SK-N-SH treated with all-trans-retinoic acid at 6 μM for 48 hours (cell line): ENCODE measurements around the gene ZBTB46.

ENCODE experiments used
- ATAC-seq: fragments of 200-7000 bp; cut with Tn5 transposase; 3 replicates; pipeline ENCODE4 v1.9.1; 2020; ENCODE audit warnings: mild to moderate bottlenecking, moderate library complexity
- ARNTL ChIP-seq: fragments of 450-650 bp; formaldehyde crosslinking; IDR thresholded peaks from 2 replicates; pipeline ENCODE4 v1.5.0; 2020; ENCODE audit warnings: low read depth, mild to moderate bottlenecking, moderate library complexity, borderline replicate concordance
- BACH2 ChIP-seq: fragments of 250-450 bp; sonication (Bioruptor Pico); IDR thresholded peaks from 2 replicates; pipeline ENCODE4 v1.9.0; 2021; ENCODE audit warnings: mild to moderate bottlenecking, borderline replicate concordance
- CSDC2 ChIP-seq: fragments of 250-450 bp; sonication (Bioruptor Pico); IDR thresholded peaks from 2 replicates; pipeline ENCODE4 v1.5.0; 2020; ENCODE audit warnings: mild to moderate bottlenecking, moderate library complexity
- ESRRG ChIP-seq: fragments of 250-450 bp; sonication (Bioruptor Pico); IDR thresholded peaks from 2 replicates; pipeline ENCODE4 v1.6.1; 2021; ENCODE audit warnings: mild to moderate bottlenecking
- GLIS3 ChIP-seq: fragments of 250-450 bp; sonication (Bioruptor Pico); IDR thresholded peaks from 2 replicates; pipeline ENCODE4 v1.5.0; 2020; ENCODE audit warnings: mild to moderate bottlenecking, moderate library complexity
- ISL1 ChIP-seq: fragments of 250-450 bp; sonication (Bioruptor Pico); IDR thresholded peaks from 2 replicates; pipeline ENCODE4 v2.1.2; 2022; ENCODE audit warnings: mild to moderate bottlenecking, moderate library complexity
- OSR1 ChIP-seq: fragments of 250-450 bp; sonication (Bioruptor Pico); IDR thresholded peaks from 2 replicates; pipeline ENCODE4 v1.8.0; 2022; ENCODE audit warnings: moderate library complexity, mild to moderate bottlenecking, inconsistent platforms
- POU6F1 ChIP-seq: fragments of 250-450 bp; sonication (Bioruptor Pico); IDR thresholded peaks from 2 replicates; pipeline ENCODE4 v1.8.0; 2021; ENCODE audit warnings: low read depth, mild to moderate bottlenecking, moderate library complexity, borderline replicate concordance
- PPARA ChIP-seq: fragments of 250-450 bp; sonication (Bioruptor Pico); IDR thresholded peaks from 2 replicates; pipeline ENCODE4 v1.5.0; 2020; ENCODE audit warnings: mild to moderate bottlenecking, borderline replicate concordance
- RARB ChIP-seq: fragments of 250-450 bp; sonication (Bioruptor Pico); IDR thresholded peaks from 2 replicates; pipeline ENCODE4 v1.8.0; 2021; ENCODE audit warnings: mild to moderate bottlenecking, moderate library complexity
- SNAI2 ChIP-seq: fragments of 250-450 bp; sonication (Bioruptor Pico); IDR thresholded peaks from 2 replicates; pipeline ENCODE4 v1.5.0; 2020; ENCODE audit warnings: mild to moderate bottlenecking, moderate library complexity
- TCF4 ChIP-seq: fragments of 250-450 bp; sonication (Bioruptor Pico); IDR thresholded peaks from 2 replicates; pipeline ENCODE4 v1.8.0; 2021; ENCODE audit warnings: mild to moderate bottlenecking, moderate library complexity, borderline replicate concordance
- ZC3H10 ChIP-seq: fragments of 250-450 bp; sonication (Bioruptor Pico); IDR thresholded peaks from 2 replicates; pipeline ENCODE4 v1.5.1; 2021; ENCODE audit warnings: mild to moderate bottlenecking, moderate library complexity
- ZFP3 ChIP-seq: fragments of 250-450 bp; sonication (Bioruptor Pico); IDR thresholded peaks from 2 replicates; pipeline ENCODE4 v1.5.0; 2020; ENCODE audit warnings: mild to moderate bottlenecking, moderate library complexity
- ZFP30 ChIP-seq: fragments of 450-650 bp; formaldehyde crosslinking; IDR thresholded peaks from 2 replicates; pipeline ENCODE4 v1.5.0; 2022; ENCODE audit warnings: mild to moderate bottlenecking, moderate library complexity
- ZNF565 ChIP-seq: fragments of 450-650 bp; formaldehyde crosslinking; conservative IDR thresholded peaks from 2 replicates; pipeline ENCODE4 v1.5.0; 2020; ENCODE audit warnings: low read depth, mild to moderate bottlenecking, moderate library complexity
- ZNF70 ChIP-seq: fragments of 450-650 bp; formaldehyde crosslinking; IDR thresholded peaks from 2 replicates; pipeline ENCODE4 v1.5.0; 2020; ENCODE audit warnings: mild to moderate bottlenecking, moderate library complexity
- ZNF8 ChIP-seq: fragments of 450-650 bp; formaldehyde crosslinking; IDR thresholded peaks from 2 replicates; pipeline ENCODE4 v1.5.0; 2020; ENCODE audit warnings: mild to moderate bottlenecking, moderate library complexity
- TF ChIP-seq, protein P1 (sequence below): fragments of 250-450 bp; sonication (Bioruptor Pico); IDR thresholded peaks from 2 replicates; pipeline ENCODE4 v1.5.1; 2021; ENCODE audit warnings: mild to moderate bottlenecking, moderate library complexity
- TF ChIP-seq, protein P2 (sequence below): fragments of 250-450 bp; sonication (Bioruptor Pico); IDR thresholded peaks from 2 replicates; pipeline ENCODE4 v1.5.0; 2020; ENCODE audit warnings: mild to moderate bottlenecking, moderate library complexity
- TF ChIP-seq, protein P3 (sequence below): fragments of 250-450 bp; sonication (Bioruptor Pico); IDR thresholded peaks from 2 replicates; pipeline ENCODE4 v1.8.0; 2020; ENCODE audit warnings: mild to moderate bottlenecking, moderate library complexity, borderline replicate concordance

The ZBTB46 gene

DNA sequence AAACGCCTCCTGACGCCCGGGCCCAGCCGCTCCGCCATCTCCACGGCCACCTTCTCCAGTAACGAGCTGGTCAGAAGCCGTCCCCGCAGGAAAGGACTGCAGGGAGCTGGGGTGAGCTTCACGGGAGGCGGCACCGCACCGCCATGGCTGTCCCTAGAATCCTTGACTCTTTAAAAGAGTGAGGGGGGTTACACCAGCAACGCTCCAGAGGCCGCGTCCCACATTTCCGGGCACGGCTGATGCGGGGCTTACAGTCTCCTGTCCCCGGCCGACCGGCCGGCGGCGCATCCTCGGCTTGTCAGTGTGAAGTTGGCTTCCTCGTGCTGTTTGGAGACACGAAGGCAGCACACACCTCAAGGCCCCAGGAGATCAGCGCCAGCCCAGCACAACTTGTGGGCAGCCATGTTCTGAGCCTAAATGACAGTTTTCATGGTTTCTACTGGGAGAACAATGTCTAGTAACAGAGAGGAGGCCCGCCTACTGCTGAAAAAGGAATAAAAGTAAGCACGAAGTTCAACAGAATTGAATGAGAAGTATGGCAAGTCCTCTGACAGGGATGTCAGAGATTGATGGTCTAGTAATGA lies 61.1 kb downstream of the ZBTB46 start:
- no peak for ATAC-seq
- TF ChIP-seq ESRRG (CRISPR knock-in tag): no peak
- no peak for TF ChIP-seq ARNTL (CRISPR knock-in tag)
- TF ChIP-seq TCF4: no peak
- TF ChIP-seq, protein P1, sequence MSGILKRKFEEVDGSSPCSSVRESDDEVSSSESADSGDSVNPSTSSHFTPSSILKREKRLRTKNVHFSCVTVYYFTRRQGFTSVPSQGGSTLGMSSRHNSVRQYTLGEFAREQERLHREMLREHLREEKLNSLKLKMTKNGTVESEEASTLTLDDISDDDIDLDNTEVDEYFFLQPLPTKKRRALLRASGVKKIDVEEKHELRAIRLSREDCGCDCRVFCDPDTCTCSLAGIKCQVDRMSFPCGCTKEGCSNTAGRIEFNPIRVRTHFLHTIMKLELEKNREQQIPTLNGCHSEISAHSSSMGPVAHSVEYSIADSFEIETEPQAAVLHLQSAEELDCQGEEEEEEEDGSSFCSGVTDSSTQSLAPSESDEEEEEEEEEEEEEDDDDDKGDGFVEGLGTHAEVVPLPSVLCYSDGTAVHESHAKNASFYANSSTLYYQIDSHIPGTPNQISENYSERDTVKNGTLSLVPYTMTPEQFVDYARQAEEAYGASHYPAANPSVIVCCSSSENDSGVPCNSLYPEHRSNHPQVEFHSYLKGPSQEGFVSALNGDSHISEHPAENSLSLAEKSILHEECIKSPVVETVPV (CRISPR knock-in tag): no peak
- no peak for TF ChIP-seq PPARA
- TF ChIP-seq ZNF565: no peak
- TF ChIP-seq ZFP30 (CRISPR knock-in tag): no peak
- TF ChIP-seq ISL1 (CRISPR knock-in tag): no peak
- no peak for TF ChIP-seq CSDC2 (CRISPR knock-in tag)
- no peak for TF ChIP-seq SNAI2 (CRISPR knock-in tag)
- TF ChIP-seq GLIS3: no peak
- TF ChIP-seq BACH2 (CRISPR knock-in tag): no peak
- TF ChIP-seq, protein P2, sequence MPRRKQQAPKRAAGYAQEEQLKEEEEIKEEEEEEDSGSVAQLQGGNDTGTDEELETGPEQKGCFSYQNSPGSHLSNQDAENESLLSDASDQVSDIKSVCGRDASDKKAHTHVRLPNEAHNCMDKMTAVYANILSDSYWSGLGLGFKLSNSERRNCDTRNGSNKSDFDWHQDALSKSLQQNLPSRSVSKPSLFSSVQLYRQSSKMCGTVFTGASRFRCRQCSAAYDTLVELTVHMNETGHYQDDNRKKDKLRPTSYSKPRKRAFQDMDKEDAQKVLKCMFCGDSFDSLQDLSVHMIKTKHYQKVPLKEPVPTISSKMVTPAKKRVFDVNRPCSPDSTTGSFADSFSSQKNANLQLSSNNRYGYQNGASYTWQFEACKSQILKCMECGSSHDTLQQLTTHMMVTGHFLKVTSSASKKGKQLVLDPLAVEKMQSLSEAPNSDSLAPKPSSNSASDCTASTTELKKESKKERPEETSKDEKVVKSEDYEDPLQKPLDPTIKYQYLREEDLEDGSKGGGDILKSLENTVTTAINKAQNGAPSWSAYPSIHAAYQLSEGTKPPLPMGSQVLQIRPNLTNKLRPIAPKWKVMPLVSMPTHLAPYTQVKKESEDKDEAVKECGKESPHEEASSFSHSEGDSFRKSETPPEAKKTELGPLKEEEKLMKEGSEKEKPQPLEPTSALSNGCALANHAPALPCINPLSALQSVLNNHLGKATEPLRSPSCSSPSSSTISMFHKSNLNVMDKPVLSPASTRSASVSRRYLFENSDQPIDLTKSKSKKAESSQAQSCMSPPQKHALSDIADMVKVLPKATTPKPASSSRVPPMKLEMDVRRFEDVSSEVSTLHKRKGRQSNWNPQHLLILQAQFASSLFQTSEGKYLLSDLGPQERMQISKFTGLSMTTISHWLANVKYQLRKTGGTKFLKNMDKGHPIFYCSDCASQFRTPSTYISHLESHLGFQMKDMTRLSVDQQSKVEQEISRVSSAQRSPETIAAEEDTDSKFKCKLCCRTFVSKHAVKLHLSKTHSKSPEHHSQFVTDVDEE (CRISPR knock-in tag): no peak
- TF ChIP-seq, all 23 proteins: peak for 0

DNA sequence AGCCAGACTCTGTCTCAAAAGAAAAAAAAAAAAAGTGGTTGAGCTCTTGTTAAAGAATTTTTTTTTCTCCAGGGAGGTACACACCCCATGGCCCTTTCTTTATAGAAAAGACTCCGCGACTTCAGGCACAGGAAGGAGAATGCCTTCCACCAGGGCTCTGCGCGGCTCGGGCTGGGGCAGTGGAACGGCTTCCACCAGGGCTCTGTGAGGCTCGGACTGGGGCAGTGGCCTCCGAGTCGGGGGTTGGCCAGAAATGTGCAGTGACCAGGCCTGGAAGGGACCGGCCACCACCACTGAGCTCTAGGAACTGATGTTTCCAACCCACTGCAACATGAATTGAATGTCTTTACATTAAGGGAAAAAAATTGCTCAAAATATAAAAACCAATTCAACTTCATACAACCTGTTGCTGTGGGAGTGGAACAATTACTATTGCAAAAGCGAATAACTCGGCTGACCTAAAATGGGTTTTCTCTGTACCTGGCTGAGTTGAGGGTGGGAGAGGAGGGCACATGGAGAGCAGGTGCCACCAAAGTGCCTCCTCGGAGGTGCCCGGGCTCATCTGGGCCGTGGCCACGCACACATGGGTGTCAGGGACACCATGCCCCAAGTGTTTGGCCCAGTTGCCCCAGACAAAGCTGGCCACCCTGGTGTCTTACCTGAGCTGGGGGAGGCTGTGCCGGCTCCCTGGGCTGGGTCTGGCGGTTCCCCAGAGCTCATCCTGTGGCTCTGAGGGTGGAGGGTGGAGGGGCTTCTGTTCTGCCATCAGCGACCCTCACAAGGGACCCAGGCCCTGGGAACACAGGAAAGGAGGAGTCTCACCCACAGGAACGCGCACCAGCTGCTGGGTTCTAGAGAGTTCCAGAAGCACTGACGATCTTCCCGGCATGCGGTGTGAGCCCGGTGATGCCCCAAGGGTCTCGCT lies 62.2 kb downstream of the ZBTB46 start:
- TF ChIP-seq ZNF565 (no peak), TCF4 (no peak), OSR1 (CRISPR knock-in tag) (no peak), GLIS3 (no peak)
- TF ChIP-seq, protein P2 (CRISPR knock-in tag): no peak
- TF ChIP-seq, protein P3, sequence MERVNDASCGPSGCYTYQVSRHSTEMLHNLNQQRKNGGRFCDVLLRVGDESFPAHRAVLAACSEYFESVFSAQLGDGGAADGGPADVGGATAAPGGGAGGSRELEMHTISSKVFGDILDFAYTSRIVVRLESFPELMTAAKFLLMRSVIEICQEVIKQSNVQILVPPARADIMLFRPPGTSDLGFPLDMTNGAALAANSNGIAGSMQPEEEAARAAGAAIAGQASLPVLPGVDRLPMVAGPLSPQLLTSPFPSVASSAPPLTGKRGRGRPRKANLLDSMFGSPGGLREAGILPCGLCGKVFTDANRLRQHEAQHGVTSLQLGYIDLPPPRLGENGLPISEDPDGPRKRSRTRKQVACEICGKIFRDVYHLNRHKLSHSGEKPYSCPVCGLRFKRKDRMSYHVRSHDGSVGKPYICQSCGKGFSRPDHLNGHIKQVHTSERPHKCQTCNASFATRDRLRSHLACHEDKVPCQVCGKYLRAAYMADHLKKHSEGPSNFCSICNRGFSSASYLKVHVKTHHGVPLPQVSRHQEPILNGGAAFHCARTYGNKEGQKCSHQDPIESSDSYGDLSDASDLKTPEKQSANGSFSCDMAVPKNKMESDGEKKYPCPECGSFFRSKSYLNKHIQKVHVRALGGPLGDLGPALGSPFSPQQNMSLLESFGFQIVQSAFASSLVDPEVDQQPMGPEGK (CRISPR knock-in tag): no peak
- TF ChIP-seq, all 23 proteins: peak for 0
- no peak for ATAC-seq

- ATAC-seq: no peak
- TF ChIP-seq GLIS3 (no peak), RARB (CRISPR knock-in tag) (no peak), ZNF8 (CRISPR knock-in tag) (no peak), POU6F1 (no peak), PPARA (no peak), ZC3H10 (CRISPR knock-in tag) (no peak), OSR1 (CRISPR knock-in tag) (no peak), ZFP30 (CRISPR knock-in tag) (no peak), BACH2 (CRISPR knock-in tag) (no peak), ZNF70 (CRISPR knock-in tag) (no peak), ZFP3 (CRISPR knock-in tag) (no peak), CSDC2 (CRISPR knock-in tag) (no peak)
- TF ChIP-seq, protein P1 (CRISPR knock-in tag): no peak
- TF ChIP-seq, protein P2 (CRISPR knock-in tag): no peak
These were observed 63.2 kb downstream of the ZBTB46 start for GRCh38 chr20:63767886-63768285.
